Left ventricle myocardium superior (tissue), 1 donor: ENCODE results near the gene CCT8. TPM values are rescaled to one million over a fixed set of nuclear protein-coding genes. Genes with fewer than 3 reads are reported as not detected.

Source experiments
- ATAC-seq: fragments of 200-7000 bp; cut with Tn5 transposase; one replicate; pipeline ENCODE4 v1.9.1; 2020; ENCODE audit warnings: mild to moderate bottlenecking, moderate library complexity
- DNase-seq: peaks from one replicate; pipeline ENCODE4 v3.0.0-alpha.2; 2020
- intact Hi-C: fragments of 100-400 bp; cut with micrococcal nuclease; formaldehyde crosslinking; loops from one replicate; pipeline ENCODE4 v1.11.0; 2022
- long read RNA-seq: library from polyadenylated mRNA; unstranded; transcript quantifications from one replicate; pipeline ENCODE4 v2.0.0, GENCODE V29; 2021
- total RNA-seq: library from RNA; stranded (reverse); fragmentation: NEBNext Ultra II Directional; extraction: Animal tissue kit (Norgen Biotek cat#: 25700); gene quantifications from one replicate; pipeline ENCODE4 v1.2.1, GENCODE V29; 2021
- donor health status: DM: no; HTN: yes; CAD: no; lungs with severe emphysema.

The CCT8 gene
- total RNA-seq, result 108 TPM
- long read RNA-seq, transcript CCT8-201 (15 exons, 2,005 nt), result major isoform, 248 of 280 reads
- long read RNA-seq, partial matches to known transcripts, result 27 of 280 reads
- long read RNA-seq, other reads (novel, unspliced or antisense), result 5 of 280 reads

GRCh38 chr21:29073222-29074006, at the start of gene CCT8:
CCT8 (minus strand) TSS chr21:29073648; CDS start chr21:29073590, 58 bp downstream.
- ATAC-seq (peak; percentile 98), DNase-seq (peak; percentile 99)
- intact Hi-C loops, result no loop called here

GRCh38 chr21:29121759-29122158, 48.3 kb upstream of the CCT8 start:
- DNase-seq, result no peak
- ATAC-seq, result no peak
- intact Hi-C loops, result no loop called here

DNA sequence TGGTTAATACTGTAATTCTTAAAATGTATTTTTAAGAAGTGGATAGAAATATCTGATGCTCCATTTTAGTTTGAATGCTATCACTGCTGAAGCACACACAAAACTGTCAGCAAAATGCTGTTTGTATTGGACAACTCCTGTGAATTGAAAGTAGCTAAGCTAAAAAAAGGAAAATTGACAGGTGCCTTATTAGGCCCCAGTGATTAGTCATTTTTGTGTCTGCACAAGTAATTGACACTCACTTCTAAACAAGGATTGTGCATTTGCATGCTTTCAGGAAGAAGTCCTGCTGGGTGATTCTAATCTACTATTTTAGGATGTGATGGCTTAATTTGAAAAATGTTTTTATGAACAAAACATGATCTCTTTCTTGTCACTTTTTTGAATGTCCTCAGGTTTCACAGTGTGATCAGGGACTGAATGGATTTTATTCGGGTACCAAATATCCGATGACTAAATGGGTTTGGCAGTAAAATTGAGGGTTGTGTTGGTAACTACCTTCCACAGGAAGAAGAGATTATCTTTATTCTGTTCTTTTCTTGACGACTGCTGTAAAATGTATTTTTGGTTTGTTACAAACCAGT, 44.0 kb upstream of the CCT8 start:
- intact Hi-C loops, result no loop called here
- DNase-seq (no peak), ATAC-seq (no peak)

- ATAC-seq (no peak), DNase-seq (no peak)
- intact Hi-C loops, result no loop called here
These were observed 42.5 kb upstream of the CCT8 start for GRCh38 chr21:29115899-29116298.

GRCh38 chr21:29114765-29115500, 41.5 kb upstream of the CCT8 start:
- ATAC-seq (no peak), DNase-seq (no peak)
- intact Hi-C loops, result no loop called here

- intact Hi-C loops, result no loop called here
- ATAC-seq (no peak), DNase-seq (no peak)
These were observed 31.8 kb upstream of the CCT8 start for GRCh38 chr21:29105218-29105617.

GRCh38 chr21:29104239-29104708, 30.8 kb upstream of the CCT8 start:
- ATAC-seq (no peak), DNase-seq (no peak)
- intact Hi-C loops, result no loop called here

GRCh38 chr21:29102791-29103257, 29.4 kb upstream of the CCT8 start:
- ATAC-seq (no peak), DNase-seq (no peak)
- intact Hi-C loops, result no loop called here

GRCh38 chr21:29098156-29098555, 24.7 kb upstream of the CCT8 start:
- DNase-seq (no peak), ATAC-seq (no peak)
- intact Hi-C loops, result no loop called here

GRCh38 chr21:29096218-29097015, 23.0 kb upstream of the CCT8 start:
- intact Hi-C loops, result no loop called here
- no peak for ATAC-seq

DNA sequence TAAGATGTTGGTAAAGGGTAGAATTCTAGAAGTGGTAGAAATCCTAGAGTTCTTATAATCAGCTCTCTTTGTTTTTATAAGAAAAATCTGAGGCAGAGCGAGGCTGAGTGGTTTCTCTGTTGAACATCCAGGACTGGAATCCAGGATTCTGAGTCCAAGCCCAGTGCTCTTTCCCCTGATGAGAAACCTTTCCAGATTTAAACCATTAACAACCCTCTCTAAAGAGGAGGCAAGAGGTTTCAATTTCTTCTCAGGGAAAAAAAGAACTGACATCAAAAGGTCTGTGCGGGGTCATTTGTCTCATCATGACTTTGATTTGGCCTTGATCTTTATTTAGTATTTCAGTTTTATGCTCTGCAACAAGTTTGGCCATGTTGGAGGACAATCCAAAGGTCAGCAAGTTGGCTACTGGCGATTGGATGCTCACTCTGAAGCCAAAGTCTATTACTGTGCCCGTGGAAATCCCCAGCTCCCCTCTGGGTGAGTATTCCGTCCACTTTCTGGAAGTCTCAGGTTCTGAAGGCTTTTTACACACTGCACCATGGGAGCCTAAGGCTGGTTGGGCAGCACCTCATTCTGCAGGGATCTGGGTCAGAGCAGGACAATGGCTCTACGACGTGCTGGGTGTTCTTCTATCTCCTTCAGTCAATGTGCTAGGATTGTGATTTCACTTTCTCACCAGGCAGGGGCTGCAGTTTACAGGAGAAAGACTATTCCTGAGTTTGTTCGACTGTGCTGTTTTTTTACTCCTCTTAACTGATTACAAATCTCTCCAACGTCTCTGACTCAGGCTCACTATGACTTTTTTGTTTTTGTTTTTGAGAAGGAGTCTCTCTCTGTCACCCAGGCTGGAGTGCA, 18.9 kb upstream of the CCT8 start:
- intact Hi-C loops, result no loop called here
- ATAC-seq (no peak), DNase-seq (no peak)

More at GRCh38 chr21:29096218-29097015, 23.0 kb upstream of the CCT8 start:
- DNase-seq, result no peak

- ATAC-seq (no peak), DNase-seq (no peak)
- intact Hi-C loops, result no loop called here
These were observed 17.6 kb upstream of the CCT8 start for GRCh38 chr21:29091033-29091432.

DNA sequence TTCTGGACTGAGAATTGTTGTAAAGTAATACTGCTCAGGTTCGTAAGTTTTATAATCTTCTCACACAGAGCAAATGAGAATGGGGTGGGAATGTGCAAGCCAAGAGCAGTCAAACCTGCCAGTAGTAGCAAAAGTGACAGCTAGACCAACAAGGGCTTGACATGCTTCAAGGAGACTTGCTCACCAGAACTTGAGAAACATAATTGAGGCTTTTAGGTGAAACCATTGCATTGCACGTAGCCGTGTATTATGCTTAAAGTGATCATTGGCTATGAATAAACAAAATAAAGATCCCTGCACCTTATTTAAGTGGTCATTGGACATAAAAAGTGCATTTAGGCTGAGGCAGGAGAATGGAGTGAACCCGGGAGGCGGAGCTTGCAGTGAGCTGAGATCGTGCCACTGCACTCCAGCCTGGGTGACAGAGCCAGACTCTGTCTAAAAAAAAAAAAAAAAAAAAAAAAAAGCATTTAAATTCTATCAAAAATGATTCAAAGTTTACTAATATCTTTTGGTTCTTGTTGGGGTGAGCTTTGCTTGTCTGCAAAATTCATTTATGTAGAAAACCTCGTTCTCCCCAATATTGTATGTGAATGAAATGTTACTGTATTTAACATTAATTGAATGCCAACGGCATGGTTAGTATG, 11.8 kb upstream of the CCT8 start:
- DNase-seq, result no peak
- no peak for ATAC-seq
- intact Hi-C loops, result loop anchor here (5.0 kb wide), 1 partner anchor 287 kb away; no protein-coding TSS in a partner anchor

- intact Hi-C loops, result no loop called here
- DNase-seq (no peak), ATAC-seq (peak; percentile 34)
These were observed 10.9 kb upstream of the CCT8 start for GRCh38 chr21:29084372-29084771.

DNA sequence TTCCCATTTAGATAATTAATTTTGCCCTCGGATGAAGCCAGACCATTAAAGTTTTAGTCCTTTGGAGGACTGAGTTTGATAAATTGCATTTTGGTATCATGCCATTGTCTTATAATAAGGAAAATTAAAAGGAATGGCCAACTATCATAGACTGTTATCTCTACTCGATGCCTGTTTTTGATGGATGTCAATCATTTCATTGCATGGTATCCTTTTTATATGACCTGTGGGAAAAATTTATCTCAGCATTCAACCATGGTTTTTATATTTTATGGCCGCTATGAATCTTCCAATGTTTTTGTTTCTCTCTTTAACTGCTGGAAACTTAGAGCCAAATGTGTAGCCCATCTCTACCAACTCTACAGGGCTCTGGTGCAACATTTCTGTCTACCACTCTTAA, 9.9 kb upstream of the CCT8 start:
- DNase-seq, result no peak
- intact Hi-C loops, result no loop called here
- ATAC-seq, result no peak

DNA sequence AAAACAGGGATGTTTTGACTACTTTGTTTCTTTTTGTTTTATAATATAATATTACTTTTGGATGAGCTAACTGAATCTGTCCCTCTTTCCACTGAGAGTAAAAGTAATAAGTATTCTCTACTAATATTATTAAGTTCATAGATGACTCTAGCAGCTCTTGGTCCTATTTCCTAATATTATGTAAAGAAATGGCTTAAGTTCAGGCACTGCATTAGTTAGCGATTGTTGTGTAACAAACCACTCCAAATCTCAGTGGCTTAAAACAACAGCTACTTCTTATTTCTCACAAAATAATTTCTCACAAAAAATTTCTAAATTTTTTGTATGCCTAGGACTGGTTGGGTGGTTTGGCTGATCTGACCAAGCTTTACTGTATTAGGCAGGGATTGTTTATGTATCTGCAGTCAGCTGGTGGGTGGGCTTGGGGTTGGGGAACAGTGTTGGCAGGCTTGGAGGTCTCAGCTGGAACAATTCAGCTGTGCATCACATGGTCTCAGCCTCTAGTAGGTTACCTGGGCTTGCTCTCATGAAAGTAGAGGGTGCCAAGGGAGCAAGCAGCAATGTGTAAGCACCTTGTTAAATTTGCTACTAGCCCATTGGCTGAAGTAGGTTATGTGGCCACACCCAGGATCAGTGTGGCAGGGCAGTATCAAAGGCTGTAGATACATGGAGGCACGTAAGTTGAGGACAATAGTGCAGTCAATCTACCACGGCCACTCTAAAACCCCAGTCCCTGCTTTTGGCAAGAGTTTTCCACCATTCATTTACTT, 8.8 kb upstream of the CCT8 start:
- no peak for DNase-seq
- ATAC-seq, result no peak
- intact Hi-C loops, result no loop called here

DNA sequence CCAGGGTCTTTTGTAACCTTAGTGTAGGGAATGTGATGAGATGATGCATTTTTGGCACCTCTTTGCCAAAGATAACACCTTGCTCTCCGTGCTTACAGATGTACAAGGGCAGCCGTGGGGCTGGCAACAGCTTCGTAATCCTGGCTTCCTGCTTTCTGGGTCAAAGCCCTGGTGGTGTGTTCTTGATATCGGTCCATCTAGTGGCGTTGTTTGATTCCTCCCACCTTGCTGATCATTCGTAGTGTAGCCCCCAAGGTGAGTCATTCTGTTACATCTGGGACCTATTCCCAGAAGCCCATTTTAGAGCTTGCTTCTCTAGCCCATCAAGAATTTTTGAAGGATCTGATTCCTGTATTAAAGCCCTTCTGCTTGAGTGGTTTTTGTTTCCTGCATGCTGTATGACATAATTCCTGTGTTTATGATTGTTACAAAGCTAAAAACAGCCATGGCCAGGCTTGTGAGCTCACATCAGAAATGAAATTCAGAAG, 7.0 kb upstream of the CCT8 start:
- intact Hi-C loops, result no loop called here
- no peak for DNase-seq
- ATAC-seq, result no peak
